LoVo (cell line): ENCODE measurements around the gene SLC7A6.

Experiments used
- DNase-seq: peaks from one replicate; pipeline ENCODE4 v3.0.0-alpha.2; 2016; ENCODE audit warnings: low spot score

Gene SLC7A6

GRCh38 chr16:68235108-68235886 is 29.0 kb upstream of the SLC7A6 start:
- DNase-seq = peak; percentile 36

DNA sequence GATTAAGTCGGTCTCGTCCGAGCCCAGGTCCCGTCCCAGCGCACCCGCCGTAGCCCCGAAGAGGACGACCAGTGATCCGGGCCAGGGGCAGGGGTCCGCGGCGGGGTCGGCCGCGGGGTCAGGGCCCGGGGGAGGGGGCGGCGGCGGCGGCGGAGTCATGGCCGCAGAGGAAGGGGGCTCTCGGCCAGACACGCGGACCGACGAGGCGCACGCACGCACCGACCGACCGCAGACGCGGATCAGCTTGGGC is 28.5 kb upstream of the SLC7A6 start, which contains the start of gene ESRP2:
TSS of gene ESRP2 (minus strand) at position 241 of the 250 bp plus-strand sequence. CDS start at position 159, 82 bp downstream.
- no peak for DNase-seq

DNA sequence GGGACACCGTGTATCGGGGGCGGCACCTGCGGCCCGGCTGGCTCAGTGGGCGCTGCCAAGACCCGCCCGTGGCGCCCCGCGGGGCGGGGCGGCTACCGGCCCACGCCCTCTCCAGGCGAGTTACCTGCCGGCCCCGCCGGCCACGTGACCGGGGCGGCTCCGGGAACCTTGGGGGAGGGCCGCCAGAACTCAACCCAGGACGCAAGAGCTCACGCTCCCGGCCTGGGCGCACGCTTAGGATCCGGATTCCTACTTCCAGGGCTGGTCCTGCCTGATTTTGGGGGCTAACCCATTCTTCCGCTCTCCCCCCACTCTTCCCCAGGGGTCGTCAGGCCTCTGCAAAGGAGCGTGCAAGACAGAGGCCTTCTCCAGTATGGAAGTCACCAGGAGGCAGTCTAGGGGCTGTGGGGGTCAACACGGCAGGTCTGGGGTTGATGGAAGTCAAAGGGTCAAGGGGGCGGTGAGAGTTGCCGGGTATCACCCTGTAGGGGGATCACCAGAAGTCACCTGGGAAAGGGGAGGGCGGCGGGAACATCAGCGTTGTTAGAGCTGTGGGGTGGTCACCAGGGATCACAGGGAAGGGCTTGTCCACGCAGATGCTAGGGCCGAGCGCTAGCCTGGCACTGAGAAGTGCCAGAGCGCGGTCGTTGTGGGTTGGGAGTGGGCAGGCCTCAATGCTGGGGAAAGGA is 28.0 kb upstream of the SLC7A6 start:
- DNase-seq = peak; percentile 93

GRCh38 chr16:68236826-68237242 is 27.5 kb upstream of the SLC7A6 start:
- peak; percentile 24 for DNase-seq

GRCh38 chr16:68237243-68238028 is 26.9 kb upstream of the SLC7A6 start:
- DNase-seq = peak; percentile 99

GRCh38 chr16:68238029-68238345 is 26.3 kb upstream of the SLC7A6 start:
- no peak for DNase-seq

GRCh38 chr16:68242085-68242484 is 22.2 kb upstream of the SLC7A6 start:
- DNase-seq = no peak

GRCh38 chr16:68242926-68243858 is 21.1 kb upstream of the SLC7A6 start:
- DNase-seq = no peak

DNA sequence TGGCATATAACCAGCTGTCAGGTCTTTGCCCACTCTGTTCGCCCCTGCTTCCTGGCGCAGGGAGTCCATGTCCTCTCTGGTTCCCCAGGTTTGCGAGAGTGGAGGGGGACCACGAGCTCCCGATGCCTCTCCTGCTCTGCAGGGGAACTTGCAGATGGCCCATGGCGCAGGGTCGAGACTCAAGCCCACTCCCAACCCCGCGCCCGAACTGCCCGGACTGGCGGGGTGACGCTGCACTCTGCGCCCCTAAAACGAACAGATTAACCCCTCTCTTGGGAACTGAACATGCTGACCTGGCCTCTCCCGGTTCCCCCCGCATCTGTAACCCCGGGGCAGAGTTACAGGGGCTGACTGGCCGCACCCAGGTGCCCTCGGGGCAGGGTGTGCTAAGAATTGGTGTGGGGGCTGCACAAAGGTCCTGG is 19.8 kb upstream of the SLC7A6 start:
- no peak for DNase-seq

DNA sequence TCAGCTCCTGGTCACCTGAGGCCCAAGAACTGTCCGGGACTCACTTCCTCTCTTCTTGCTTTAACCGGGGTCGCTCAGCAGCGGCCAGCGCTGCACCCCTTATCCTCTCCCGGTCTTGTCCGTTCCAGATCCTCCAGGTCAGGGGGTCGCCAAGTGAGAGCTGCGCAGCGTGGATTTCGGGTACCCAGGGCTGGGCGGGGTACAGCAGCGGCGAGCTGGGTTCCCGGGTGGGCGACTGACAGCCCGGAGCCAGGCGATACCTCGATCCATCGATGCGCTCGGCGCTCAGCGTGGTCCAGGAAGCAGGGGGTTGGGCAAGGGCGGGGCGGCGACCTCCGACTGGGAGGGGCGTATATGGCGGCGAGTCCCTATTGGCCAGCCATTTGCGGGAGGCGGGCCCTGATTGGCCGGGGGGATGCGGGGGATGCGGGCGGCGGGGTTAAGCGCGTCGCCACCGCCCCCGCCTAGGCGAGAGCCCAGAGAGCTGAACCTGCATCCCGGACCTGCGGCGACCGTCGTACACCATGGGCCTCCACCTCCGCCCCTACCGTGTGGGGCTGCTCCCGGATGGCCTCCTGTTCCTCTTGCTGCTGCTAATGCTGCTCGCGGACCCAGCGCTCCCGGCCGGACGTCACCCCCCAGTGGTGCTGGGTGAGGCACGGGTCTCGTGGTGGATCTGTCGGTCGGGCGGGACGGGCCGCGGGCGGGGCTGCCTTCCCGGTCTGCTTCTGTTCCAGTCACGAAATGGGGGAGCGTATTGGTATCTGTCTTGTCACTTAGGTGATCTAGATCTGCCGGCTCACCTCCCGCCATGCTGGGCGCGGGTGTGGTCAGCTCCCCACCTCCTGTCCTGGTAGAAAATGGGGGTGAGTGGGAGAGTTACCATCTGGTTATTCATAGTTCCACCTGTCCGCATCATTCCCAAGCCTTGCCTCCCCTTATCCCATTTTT is 19.1 kb upstream of the SLC7A6 start, which contains the start of gene PLA2G15:
TSS of gene PLA2G15 (plus strand) at position 471 of the 951 bp plus-strand sequence. CDS start at position 525, 54 bp downstream.
- DNase-seq = peak; percentile 91

DNA sequence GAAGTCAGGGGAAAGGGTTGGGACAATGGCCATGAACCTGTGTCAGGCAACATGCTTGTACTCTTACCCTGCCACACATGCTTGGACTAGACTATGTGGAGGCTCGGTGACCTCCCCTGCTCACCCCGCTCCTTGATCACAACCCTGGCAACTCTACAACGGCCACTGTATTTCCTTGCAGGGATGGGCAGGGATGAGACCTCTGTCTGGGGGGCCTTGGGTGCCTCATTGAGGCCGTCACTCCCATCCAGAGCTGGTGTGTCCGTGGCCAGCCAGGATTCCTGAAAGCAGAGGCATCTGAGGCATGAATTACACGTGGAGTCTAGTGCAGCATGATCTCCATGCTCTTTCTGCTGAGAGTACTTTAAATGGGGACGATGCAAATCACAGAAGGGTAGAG is 18.2 kb upstream of the SLC7A6 start:
- DNase-seq = no peak

DNA sequence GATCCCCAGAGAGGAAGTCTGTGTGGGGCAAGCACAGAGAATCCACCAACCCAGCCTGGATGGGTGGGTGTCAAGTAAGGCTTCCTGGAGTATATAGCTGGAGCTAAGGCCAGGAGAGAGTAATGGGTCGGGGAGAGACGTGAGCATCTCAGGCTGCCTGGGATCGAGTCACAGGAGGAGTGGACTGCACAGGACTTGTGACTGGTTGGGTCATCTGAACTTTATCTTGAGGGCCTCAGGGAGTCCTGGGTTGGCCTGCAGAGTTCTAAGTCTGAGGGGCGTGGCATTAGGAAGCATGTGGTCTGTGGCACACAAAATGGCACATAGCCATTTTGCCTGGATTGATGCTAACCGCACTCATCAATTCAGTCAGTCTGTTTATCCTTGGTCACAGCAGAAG is 17.7 kb upstream of the SLC7A6 start:
- no peak for DNase-seq

GRCh38 chr16:68247400-68247799 is 16.9 kb upstream of the SLC7A6 start:
- DNase-seq = no peak

DNA sequence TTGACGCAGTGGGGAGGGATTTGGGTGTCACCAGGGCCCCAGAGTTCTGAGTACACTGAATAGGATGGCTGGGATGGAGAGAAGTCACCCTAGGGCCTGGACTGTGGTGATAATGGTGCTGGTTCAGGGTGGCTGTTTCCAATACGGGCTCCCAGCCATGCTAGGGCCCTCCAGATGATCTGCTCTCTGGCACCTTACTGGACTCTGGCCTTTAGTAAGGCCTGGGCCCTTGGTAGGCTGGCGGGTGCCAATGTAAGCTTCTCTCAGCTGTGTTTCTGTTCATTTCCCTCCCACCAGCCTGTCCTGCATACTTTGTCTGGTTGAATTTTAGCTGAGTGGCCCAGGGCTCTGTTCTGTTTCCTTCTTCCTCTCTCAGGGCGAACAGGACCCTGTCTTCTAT is 16.4 kb upstream of the SLC7A6 start:
- no peak for DNase-seq

DNA sequence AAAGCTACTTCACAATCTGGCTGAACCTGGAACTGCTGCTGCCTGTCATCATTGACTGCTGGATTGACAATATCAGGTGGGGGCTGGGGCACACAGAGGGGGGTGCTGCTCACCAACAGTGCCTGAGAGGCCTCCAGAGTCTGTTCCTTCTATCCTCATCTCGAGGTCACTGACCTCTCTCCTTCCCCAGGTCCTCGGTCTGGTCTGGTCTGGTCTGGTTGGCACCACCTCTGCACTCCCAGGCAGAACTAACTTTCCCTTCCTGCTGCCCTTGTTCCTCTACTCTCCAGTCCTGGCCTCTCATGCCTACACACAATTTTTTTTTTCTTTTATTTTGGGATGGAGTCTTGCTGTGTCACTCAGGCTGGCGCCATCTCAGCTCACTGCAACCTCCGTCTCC is 15.0 kb upstream of the SLC7A6 start:
- no peak for DNase-seq

- no peak for DNase-seq
Observed at GRCh38 chr16:68250951-68251350, 13.4 kb upstream of the SLC7A6 start.

DNA sequence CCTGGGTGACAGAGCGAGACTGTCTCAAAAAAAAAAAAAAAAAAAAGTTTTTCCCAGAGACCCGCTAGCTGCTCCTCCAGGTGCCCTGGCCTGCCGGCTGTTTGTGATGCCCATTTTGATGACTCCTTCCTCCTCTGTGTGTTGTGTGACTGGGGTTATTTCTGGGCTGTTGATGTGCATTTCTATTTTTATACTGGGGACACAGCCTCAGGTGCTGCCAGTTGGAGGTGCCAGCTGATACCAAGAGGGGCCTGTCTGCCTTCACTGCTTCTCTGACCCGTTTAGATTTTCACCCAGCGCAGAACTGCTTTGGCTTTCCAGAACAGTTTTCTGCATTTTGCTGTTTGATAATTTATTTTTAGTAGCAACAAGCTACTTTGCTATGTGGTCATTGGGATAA is 12.5 kb upstream of the SLC7A6 start:
- no peak for DNase-seq

DNA sequence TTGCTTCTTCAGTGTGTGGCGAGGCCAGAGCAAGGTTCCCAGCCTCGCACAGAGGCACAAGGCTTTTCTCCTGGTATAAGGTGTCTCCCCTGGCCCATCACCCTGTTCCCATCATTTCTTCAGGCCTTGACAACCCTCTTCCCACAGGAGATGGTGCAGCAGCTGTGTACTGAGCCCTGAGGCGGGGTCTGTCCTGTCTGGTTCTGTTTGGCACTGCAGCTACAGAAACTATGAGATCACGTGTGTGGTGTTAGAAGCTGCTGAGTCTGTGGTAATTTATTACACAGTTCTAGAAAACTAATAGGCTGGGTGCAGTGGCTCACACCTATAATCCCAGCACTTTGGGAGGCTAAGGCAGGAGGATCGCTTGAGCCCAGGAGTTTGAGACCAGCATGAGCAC is 11.9 kb upstream of the SLC7A6 start:
- DNase-seq = no peak

- DNase-seq = no peak
Observed at GRCh38 chr16:68253721-68254120, 10.6 kb upstream of the SLC7A6 start.

DNA sequence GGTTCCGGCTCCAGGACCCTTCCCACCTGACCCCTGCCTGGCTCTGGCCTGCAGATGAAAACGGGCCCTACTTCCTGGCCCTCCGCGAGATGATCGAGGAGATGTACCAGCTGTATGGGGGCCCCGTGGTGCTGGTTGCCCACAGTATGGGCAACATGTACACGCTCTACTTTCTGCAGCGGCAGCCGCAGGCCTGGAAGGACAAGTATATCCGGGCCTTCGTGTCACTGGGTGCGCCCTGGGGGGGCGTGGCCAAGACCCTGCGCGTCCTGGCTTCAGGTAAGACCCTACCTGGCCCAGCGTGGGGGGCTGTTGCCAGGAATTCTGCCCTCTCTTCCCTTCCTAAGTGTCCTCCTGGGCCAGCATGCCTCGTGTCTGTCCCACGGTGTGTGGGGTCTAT is 8.6 kb upstream of the SLC7A6 start:
- DNase-seq = no peak
